ENCODE measurements around the gene ARL8B. TPM values are rescaled to one million over a fixed set of nuclear protein-coding genes. Genes with fewer than 3 reads are reported as not detected.

The ARL8B gene
- total and polyA plus RNA-seq, 9 of the 15 experiments (the other 6 are each of a cell fraction or from before 2014, with no cell fraction given), result 28.5 to 99.4 (median 77.2) TPM

DNA sequence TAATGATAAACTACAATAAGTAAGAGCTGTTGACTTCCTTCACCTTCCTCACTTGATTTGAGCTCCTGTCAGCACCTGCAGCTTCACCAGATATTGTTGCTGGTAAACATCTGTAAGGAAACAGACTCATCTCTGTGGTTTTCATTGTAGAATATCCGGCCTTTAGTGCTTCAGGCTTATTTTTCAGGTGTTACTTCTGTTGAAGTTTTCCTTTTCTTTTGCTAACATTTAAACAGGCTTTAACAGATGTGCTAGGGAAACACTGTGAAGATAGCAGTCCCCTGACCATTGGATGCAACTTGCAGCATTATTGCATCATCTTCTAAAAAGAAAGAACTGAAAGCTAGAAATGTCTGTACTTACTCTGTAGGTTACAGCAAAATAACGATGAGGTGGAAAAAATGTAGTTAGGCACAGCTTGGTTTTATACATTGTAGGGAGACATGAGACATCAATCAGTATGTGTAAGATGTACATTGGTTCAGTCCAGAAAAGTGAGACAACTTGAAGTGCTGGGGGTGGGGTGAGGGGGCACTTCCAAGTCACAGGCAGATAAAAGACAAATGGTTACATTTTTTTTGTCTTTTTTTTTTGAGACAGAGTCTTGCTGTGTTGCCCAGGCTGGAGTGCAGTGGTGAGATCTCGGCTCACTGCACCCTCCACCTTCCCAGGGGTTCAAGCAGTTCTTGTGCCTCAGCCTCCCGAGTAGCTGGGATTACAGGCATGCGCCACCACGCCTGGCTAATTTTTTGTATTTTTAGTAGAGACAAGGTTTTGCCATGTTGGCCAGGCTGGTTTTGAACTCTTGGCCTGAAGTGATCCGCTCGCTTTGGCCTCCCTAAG is 75.6 kb downstream of the ARL8B start (continued):
- TF ChIP-seq FOXA1 (IDR thresholded peaks at IDR 0.05; ENCODE audit: borderline replicate concordance) (no peak), BHLHE40 (IDR thresholded peaks at IDR 0.05; ENCODE audit: low read length) (no peak), SREBF1 (IDR thresholded peaks at IDR 0.05; ENCODE audit: borderline replicate concordance, low read depth, low read length) (no peak), ELF4 (CRISPR knock-in tag; IDR thresholded peaks at IDR 0.05) (0 out of 2 replicates have a peak, but pooled peaks have one; percentile 75), PTBP1 (IDR thresholded peaks at IDR 0.05; ENCODE audit: low read depth, low read length) (no peak), ERF (CRISPR knock-in tag; IDR thresholded peaks at IDR 0.05) (no peak), ZFP30 (CRISPR knock-in tag; IDR thresholded peaks at IDR 0.05; ENCODE audit: borderline replicate concordance) (no peak), PML (IDR thresholded peaks at IDR 0.05; ENCODE audit: low read length) (no peak), BRCA1 (IDR thresholded peaks at IDR 0.05) (no peak), BRCA1 (CRISPR knock-in tag; IDR thresholded peaks at IDR 0.05) (no peak), PTTG1 (tag; IDR thresholded peaks at IDR 0.05; ENCODE audit: low read depth) (peak; percentile 24), KLF16 (IDR thresholded peaks at IDR 0.05) (no peak), TOE1 (IDR thresholded peaks at IDR 0.05; ENCODE audit: borderline replicate concordance) (peak; percentile 45; the same call in 1 of the 2 replicates), TOE1 (CRISPR knock-in tag; IDR thresholded peaks at IDR 0.05; ENCODE audit: borderline replicate concordance, low read depth) (no peak), HIVEP1 (CRISPR knock-in tag; IDR thresholded peaks at IDR 0.05) (0 out of 2 replicates have a peak, but pooled peaks have one; percentile 21), MYNN (IDR thresholded peaks at IDR 0.05) (no peak), MYNN (CRISPR knock-in tag; IDR thresholded peaks at IDR 0.05) (no peak), ZNF79 (CRISPR knock-in tag; IDR thresholded peaks at IDR 0.05; ENCODE audit: low read depth) (no peak), ZNF239 (CRISPR knock-in tag; IDR thresholded peaks at IDR 0.05) (peak; percentile 78), NFE2 (IDR thresholded peaks at IDR 0.05; ENCODE audit: low read depth) (0 out of 2 replicates have a peak, but pooled peaks have one; percentile 5), ILK (tag; IDR thresholded peaks at IDR 0.05; ENCODE audit: borderline replicate concordance, low read depth) (no peak), STAT5A (IDR thresholded peaks at IDR 0.05; ENCODE audit: borderline replicate concordance, low read length) (no peak)
- TF ChIP-seq, protein P1, sequence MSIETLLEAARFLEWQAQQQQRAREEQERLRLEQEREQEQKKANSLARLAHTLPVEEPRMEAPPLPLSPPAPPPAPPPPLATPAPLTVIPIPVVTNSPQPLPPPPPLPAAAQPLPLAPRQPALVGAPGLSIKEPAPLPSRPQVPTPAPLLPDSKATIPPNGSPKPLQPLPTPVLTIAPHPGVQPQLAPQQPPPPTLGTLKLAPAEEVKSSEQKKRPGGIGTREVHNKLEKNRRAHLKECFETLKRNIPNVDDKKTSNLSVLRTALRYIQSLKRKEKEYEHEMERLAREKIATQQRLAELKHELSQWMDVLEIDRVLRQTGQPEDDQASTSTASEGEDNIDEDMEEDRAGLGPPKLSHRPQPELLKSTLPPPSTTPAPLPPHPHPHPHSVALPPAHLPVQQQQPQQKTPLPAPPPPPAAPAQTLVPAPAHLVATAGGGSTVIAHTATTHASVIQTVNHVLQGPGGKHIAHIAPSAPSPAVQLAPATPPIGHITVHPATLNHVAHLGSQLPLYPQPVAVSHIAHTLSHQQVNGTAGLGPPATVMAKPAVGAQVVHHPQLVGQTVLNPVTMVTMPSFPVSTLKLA (conservative IDR thresholded peaks at IDR 0.05), result no peak
- TF ChIP-seq, protein P2, sequence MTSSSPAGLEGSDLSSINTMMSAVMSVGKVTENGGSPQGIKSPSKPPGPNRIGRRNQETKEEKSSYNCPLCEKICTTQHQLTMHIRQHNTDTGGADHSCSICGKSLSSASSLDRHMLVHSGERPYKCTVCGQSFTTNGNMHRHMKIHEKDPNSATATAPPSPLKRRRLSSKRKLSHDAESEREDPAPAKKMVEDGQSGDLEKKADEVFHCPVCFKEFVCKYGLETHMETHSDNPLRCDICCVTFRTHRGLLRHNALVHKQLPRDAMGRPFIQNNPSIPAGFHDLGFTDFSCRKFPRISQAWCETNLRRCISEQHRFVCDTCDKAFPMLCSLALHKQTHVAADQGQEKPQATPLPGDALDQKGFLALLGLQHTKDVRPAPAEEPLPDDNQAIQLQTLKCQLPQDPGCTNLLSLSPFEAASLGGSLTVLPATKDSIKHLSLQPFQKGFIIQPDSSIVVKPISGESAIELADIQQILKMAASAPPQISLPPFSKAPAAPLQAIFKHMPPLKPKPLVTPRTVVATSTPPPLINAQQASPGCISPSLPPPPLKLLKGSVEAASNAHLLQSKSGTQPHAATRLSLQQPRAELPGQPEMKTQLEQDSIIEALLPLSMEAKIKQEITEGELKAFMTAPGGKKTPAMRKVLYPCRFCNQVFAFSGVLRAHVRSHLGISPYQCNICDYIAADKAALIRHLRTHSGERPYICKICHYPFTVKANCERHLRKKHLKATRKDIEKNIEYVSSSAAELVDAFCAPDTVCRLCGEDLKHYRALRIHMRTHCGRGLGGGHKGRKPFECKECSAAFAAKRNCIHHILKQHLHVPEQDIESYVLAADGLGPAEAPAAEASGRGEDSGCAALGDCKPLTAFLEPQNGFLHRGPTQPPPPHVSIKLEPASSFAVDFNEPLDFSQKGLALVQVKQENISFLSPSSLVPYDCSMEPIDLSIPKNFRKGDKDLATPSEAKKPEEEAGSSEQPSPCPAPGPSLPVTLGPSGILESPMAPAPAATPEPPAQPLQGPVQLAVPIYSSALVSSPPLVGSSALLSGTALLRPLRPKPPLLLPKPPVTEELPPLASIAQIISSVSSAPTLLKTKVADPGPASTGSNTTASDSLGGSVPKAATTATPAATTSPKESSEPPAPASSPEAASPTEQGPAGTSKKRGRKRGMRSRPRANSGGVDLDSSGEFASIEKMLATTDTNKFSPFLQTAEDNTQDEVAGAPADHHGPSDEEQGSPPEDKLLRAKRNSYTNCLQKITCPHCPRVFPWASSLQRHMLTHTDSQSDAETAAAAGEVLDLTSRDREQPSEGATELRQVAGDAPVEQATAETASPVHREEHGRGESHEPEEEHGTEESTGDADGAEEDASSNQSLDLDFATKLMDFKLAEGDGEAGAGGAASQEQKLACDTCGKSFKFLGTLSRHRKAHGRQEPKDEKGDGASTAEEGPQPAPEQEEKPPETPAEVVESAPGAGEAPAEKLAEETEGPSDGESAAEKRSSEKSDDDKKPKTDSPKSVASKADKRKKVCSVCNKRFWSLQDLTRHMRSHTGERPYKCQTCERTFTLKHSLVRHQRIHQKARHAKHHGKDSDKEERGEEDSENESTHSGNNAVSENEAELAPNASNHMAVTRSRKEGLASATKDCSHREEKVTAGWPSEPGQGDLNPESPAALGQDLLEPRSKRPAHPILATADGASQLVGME (CRISPR knock-in tag; IDR thresholded peaks at IDR 0.05), result no peak; the same call in 1 of the 2 replicates

Measured in K562 (cell line).